GM21825 (cell line): ENCODE data around the gene INPP5A.
"Not testable (repeated sequence)": the region's sequence is repeated elsewhere in the genome, so short reads cannot be mapped to it uniquely, and the experiment has no call there.

Experiments
- ATAC-seq: cut with Tn5 transposase; IDR thresholded peaks from one replicate; pipeline ENCODE4 v1.9.1; 2021; ENCODE audit warnings: mild to moderate bottlenecking, moderate library complexity; ENCODE audit not compliant: unreplicated experiment

The INPP5A gene

DNA sequence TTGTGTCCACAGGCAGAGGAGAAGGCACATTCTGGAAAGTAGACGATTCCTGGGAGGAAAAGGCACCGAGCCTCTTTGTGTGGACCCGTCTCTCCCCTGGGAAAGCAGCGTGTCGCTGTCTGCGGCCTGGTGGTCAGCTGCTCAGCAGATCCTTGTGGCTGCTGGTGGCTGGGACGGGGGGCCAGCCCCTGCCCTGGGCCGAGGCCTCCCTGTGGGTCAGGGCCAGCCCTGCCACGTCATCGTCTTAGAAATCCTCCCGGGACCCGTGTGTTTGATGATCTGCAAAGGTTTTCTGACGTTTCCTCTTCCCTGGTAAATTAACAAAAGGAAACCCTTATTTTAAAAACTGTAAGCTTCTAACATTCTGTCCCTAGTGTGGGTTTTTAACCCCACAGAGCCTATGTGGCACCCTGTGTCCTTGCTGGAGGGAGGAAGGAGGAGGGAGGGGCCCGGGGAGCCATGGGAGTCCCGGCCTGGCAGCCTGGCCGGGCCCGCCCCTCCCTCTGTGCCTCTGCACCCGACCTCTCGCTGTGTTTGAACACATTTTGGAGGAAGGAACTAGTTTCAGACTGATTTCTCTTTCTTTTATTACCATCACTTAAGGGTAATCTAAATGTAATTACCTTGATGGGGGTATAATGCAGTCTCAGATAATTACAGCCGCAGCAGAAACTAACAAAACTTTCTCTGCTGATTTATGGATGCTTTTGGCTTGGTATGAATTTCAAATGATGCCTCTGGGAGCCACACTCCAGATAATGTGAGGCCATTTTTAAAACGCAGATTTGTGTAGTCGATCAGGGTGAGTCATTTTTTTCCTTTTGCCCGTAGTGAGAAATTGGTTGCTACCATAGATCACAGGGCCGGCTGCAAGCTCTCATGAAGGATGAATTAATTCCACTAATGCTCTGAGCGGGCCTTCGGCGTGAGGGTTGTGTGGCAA is 162.8 kb downstream of the INPP5A start:
- ATAC-seq: no peak

DNA sequence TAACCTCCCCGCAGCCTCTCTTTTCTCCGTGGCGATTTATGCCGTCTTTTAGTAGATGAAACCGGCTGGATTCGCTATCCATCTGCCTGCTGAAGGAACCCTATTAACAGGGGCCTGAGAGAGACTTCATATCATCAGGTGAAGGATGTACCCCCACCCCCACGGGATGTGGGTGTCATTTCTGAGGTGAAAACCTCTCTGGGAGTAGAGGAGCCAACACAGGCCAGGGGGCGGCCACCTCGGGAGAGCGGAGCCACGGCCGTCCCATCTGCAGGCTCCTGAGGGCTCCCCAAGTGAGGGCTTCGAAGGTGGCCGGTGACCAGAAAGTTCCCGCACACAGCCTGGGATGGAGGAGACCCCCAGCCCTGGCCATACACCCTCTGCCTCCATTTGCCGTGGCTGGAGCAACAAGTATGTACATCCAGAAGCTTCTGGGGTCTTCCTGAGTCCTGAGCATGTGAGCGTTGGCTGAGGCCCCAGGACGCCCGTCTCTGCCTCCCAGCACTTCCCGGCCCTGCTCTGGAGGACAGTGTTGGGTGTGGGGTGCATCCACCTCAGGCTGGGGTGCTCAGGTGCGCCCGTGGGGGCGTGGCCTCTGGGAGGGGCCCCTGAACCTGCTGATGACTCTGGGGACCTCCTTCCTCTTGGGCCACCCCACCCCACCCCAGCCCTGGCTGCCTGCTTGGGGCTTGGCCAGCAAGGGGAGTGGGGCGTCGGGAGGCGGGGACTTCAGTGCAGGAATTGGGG is 163.7 kb downstream of the INPP5A start:
- ATAC-seq: no peak

- ATAC-seq: no peak
Measured at GRCh38 chr10:132701846-132702190, 164.2 kb downstream of the INPP5A start.

DNA sequence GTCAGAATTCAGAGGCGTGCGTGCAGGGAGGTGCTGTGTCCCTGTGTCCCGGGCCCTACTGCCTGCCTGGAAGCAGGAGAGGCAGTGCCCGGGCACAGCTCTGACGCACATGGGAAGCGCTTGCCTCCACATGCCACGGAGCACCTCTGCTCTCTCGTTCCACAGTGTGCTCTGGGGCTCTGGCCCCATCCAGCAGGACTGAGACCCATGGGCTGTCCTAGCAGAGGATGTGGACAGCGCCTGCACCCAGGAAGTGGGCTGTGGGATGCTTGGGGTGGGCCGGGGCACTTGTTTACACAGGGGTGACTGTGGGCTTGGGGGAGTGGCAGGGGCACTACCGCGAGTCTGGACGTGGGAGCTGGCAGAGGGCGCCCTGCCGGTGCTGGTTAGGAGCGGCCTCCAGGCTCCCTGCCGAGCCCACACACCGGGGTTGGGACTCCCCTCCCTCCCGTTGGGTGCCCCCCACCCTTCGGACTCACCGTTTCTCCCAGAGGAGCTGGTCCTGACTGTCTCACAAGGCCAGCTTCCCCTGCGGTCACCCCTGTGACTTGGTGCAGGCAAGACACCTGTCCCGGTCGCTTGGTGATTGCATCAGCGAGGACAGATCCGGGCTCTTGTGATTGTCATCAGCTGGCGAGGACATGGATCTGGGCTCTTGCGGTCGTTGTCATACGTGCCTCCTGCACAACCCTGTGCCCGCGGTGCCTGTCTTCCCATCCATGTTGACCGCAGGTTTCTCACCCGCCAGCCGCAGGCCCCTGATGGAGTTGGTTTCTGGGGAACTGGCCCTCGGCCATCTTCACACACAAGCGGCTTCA is 165.2 kb downstream of the INPP5A start:
- no peak for ATAC-seq

GRCh38 chr10:132703419-132704007 is 165.9 kb downstream of the INPP5A start:
- ATAC-seq: no peak

GRCh38 chr10:132704008-132704814 is 166.6 kb downstream of the INPP5A start:
- ATAC-seq: no peak

GRCh38 chr10:132704815-132705064 is 167.2 kb downstream of the INPP5A start:
- ATAC-seq: not testable (repeated sequence)

DNA sequence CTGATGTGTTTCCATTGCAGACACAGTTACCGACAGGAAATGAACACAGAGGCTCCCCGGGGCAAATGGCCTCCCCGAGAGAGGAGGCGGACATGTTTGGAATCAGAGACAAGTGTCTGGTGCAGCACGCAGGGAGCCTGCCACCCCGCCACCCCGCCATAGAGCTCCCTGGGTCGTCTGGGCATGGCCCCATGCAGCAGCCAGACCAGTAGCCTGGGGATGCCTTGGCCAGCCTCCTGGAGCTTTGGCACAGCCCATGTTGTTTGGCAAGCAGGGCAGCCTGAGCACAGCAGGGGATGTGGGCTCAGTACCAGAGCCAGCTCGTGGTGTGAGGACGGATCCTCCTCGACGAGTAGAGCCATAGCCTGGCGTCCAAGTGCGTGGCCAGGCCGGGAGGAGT is 167.6 kb downstream of the INPP5A start:
- ATAC-seq: no peak

- no peak for ATAC-seq
Measured at GRCh38 chr10:132705943-132706342, 168.4 kb downstream of the INPP5A start.

DNA sequence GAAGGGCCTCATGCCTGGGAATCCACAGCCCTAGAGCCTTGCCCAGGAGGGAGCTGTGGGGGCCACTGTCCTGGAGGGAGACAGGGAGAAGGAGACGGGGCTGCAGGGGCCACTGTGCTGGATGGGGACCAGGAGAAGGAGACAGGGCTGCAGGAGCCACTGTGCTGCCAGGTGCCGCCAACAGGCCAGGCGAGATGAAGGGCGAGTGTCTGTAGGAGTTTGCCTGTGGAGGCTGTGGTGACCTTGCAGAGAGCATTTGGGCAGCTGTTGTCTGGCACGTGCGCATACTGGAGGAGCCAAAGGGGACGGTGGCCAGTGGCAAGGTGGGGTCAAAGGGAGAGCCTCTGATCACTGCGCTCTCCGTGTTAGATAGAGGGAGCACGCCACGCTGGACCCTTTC is 169.1 kb downstream of the INPP5A start:
- no peak for ATAC-seq

GRCh38 chr10:132707121-132707775 is 169.7 kb downstream of the INPP5A start:
- ATAC-seq: no peak

- ATAC-seq: no peak
Measured at GRCh38 chr10:132707776-132708171, 170.2 kb downstream of the INPP5A start.

DNA sequence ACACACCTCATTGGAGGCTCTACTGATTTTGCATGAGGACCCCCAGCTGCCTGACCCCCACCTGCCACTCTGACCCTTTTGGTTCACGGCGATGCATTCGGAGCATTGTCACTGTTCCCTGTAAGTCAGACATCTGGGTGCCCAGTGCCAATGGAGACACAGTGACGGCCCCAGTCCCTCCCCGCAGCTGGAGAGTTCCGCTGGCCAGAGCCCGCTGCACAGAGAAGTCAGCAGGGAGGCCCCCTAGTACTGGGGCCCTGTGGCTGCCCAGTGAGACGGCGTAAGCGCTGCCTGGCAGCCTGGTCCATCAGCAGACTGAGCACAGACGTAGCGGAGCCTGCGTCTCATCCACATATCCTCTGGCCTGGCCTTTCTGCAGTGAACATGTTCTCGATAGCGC is 170.9 kb downstream of the INPP5A start:
- ATAC-seq: no peak

DNA sequence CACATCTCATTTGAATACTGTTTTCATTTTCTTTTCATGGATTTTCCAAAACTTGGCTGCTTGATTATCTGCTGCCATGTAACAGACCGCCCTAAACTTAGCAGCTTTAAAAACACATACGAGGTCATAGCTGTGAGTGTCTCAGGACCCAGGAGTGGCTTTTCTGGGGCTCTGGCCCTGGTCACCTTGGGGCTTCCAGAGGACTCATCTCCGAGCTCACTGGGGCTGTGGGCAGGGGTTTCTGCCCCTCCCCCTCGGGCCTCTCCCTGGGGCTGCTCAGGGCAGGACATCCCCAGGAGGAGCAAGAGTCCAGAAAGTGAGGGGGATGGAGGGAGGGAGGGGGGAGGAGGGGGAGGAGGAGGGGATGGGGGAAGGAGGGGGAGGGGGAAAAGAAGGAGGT is 171.3 kb downstream of the INPP5A start:
- ATAC-seq: no peak

DNA sequence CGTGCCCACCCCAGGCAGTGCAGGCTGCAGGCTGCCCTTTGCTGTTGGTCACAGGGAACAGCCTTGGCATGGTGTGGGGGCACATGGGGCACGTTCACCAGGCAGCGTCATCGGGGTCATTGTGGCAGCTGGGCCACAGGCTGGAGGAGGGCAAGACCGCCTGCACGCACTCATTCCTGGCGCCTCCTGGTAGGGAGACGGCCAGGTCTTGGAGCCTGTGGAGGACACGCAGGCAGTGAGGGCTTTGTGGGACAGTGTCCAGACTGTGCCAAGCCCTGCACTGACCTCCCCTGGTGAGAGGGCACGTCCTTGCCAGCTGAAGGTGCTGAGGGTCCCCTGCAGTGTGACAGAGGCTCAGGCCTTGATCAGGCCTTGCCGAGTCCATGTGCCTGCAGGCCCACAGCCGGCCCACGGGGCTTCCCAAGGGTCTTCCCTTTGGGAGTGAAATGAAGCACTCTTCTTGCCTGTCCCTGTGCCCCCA is 171.9 kb downstream of the INPP5A start:
- ATAC-seq: no peak

DNA sequence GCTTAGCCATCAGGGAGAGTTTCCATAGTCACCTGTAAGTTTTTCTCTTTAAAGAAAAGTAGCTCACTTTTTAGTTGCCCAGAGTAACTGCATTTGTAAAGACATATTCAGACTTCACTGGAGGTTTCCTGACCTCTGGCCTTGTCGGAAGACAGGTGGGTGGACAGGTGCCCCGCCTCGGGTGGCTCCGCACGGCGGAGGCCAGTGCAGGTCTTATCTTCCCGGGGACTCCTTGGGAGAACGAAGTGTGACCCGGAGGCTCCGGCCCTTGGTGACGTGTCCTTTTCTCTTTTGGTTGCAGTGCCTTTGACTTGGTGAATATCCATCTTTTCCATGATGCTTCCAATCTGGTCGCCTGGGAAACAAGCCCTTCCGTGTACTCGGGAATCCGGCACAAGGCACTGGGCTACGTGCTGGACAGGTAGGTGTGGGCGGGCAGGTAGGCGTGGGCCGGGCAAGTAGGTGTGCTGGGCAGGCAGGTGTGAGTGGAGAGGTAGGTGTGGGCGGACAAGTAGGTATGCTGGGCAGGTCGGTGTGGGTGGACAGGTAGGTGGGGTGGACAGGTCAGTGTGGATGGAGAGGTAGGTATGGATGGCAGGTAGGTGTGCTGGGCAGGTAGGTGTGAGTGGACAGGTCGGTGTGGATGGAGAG is 172.6 kb downstream of the INPP5A start:
- ATAC-seq: no peak

DNA sequence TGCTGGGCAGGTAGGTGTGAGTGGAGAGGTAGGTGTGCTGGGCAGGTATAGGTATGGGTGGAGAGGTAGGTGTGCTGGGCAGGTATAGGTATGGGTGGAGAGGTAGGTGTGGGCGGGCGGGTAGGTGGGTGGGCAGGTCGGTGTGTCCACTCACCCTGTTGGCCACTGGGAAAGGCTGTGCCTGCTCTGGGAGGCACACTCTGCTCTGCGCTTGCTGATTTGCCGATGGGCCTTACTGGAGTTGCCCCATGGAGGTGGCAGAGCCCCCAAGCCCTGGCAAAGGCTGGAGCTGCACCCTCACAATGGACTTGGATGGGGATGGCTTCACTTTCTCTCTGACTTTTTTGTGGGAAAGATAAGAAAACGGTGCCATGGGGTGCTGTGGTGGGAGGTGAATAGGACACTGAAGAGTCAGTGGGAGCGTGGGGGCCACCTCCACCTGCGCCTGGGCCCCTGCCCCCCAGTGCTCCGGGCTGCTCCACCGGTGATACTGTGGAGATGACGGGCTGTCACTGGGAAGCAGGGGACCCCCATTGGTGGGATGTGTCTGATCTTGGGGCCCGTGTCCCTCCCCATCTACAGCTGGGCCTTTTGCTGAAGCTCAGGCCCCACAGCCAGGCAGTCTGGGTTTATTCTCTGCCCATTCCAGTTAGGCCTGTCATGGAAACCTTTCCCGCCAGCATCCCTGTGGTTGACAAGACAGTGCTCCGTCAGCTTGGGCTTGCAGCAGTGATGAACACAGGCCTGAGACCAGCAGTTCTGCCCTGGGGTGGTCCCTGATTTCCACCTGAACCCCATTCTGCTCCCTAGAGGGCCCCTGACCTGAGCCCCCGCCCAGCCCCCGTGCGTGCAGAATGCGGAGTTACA is 173.4 kb downstream of the INPP5A start:
- no peak for ATAC-seq

- ATAC-seq: no peak
Measured at GRCh38 chr10:132711613-132712121, 174.1 kb downstream of the INPP5A start.
